Esophagus muscularis mucosa (tissue), 4 donors: Measurements from ENCODE around the gene EIF2B4. TPM values are rescaled to one million over a fixed set of nuclear protein-coding genes. Genes with fewer than 3 reads are reported as not detected.

ENCODE experiments used
- DNase-seq: peaks from one replicate; pipeline ENCODE4 v3.0.0-alpha.2; 2017; ENCODE audit errors: extremely low spot score
- H3K27ac ChIP-seq, 4 donors: fragments of 200-600 bp; sonication (generic); replicated peaks in 1 of 4; 1 replicate in 3 of 4; 2 replicates in 1 of 4; pipeline ENCODE4 v1.5.1; 2016 to 2019; ENCODE audit warnings: mild to moderate bottlenecking in 1 of 4
- H3K27me3 ChIP-seq, 4 donors: fragments of 200-600 bp; sonication (generic); one replicate each; pipeline versions ENCODE4 v1.5.1 to v1.6.0; 2016 to 2019
- H3K36me3 ChIP-seq, 4 donors: fragments of 200-600 bp; sonication (generic); one replicate each; pipeline ENCODE4 v1.5.1; 2016 to 2019
- H3K4me1 ChIP-seq, 4 donors: fragments of 200-600 bp; sonication (generic); one replicate each; pipeline ENCODE4 v1.5.1; 2016 to 2019
- H3K4me3 ChIP-seq, 4 donors: fragments of 200-600 bp; sonication (generic); 1 replicate in 2 of 4; 2 replicates in 2 of 4; pipeline ENCODE4 v1.5.1; 2016 to 2019; ENCODE audit warnings: mild to moderate bottlenecking in 4 of 4, moderate library complexity in 1 of 4
- H3K9me3 ChIP-seq, 4 donors: fragments of 200-600 bp; sonication (generic); 1 replicate in 3 of 4; 2 replicates in 1 of 4; pipeline ENCODE4 v1.5.1; 2016 to 2019
- EP300 ChIP-seq: sonication (generic); formaldehyde crosslinking; IDR thresholded peaks from one replicate; pipeline ENCODE4 v1.6.1; 2017; ENCODE audit warnings: antibody characterized with exemption
- POLR2A ChIP-seq: fragments of 450-650 bp; IDR thresholded peaks from one replicate; pipeline ENCODE4 v1.6.1; 2017; ENCODE audit warnings: antibody characterized with exemption, moderate library complexity, mild to moderate bottlenecking, low read depth
- POLR2AphosphoS5 ChIP-seq, 2 donors: sonication (generic); formaldehyde crosslinking; IDR thresholded peaks; one replicate each; pipeline ENCODE4 v1.6.1; 2017; ENCODE audit warnings: antibody characterized with exemption in 2 of 2
- WGBS: methylation state at CpG from one replicate; pipeline ENCODE4 v1.1.5; 2018; 5-methylcytosine and 5-hydroxymethylcytosine counted together
- intact Hi-C: fragments of 100-400 bp; cut with DNase I; formaldehyde crosslinking; loops from one replicate; pipeline ENCODE4 v1.15.1; 2023
- total RNA-seq, 4 donors: library from RNA; depleted of rRNA; stranded (reverse); fragments of >200 nt; gene quantifications; one replicate each; pipeline versions ENCODE4 v1.1.0 to v1.2.1, GENCODE V29; 2016
- TF ChIP-seq, protein P1 (sequence below), 3 experiments: fragments of 200-600 bp in 2 of 3; fragments of 450-650 bp in 1 of 3; sonication (generic) in 2 of 3; IDR thresholded peaks; one replicate each; pipeline ENCODE4 v1.5.1; 2017 to 2019; ENCODE audit warnings: antibody characterized with exemption in 3 of 3, mild to moderate bottlenecking in 2 of 3, moderate library complexity in 1 of 3

Gene EIF2B4
- total RNA-seq: 10 to 100 TPM; 39.0 to 50.1 (median 44.9) TPM

DNA sequence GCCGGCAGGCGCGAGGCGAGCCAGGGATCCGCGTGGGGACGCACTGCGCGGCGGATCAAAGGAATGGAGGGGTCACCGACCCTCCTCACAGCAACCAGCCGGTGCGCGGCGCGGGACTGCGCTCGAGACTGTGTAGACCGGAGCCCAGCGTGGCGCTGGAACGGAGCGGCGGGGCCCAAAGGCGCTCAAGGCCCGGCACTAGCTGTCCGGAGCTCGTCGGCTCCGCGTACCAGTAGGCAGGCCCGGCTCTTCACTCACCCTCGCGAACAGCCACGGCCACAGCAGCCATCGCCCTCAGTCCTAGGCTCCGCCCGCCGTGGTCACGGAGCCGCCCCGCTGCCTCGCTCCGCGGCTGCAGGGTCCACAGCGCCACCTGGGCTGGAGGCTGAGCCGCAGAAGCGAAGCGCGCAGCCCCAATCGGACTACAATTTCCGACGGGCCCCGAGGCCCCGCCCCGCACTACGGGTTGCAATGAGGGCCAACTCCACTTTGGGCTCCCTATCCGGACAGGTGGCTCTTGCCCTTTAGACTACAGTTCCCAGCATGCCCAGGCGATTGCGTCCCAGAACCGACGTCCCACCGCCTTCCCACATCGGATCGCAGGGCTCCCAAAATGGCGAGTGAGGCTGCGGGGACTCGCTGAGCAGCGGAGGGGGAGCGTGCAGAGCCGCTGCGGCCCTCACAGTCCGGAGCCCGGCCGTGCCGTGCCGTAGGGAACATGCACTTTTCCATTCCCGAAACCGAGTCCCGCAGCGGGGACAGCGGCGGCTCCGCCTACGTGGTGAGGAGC, at the start of gene EIF2B4, which contains the start of gene SNX17:
TSS of gene EIF2B4 (minus strand) at position 313 of the 790 bp plus-strand sequence. CDS start at position 289, 24 bp downstream.
TSS of gene SNX17 (plus strand) at position 591 of the 790 bp plus-strand sequence. CDS start at position 719, 128 bp downstream.
- intact Hi-C loops: loop anchor here (5.0 to 10.0 kb wide), 3 partner anchors 37 to 155 kb away; partner anchors contain the start of genes ATRAID, CAD, MPV17 and PPM1G
- Histone ChIP-seq H3K27me3 (no peaks in the 10 kb centered on the region), H3K27ac (peak within 1 kb of the TSS; percentile 88 to 99 (median 95)), H3K9me3 (no peaks in the 10 kb centered on the region), H3K36me3 (peaks cover 50 to 69% (median 65%) of the 10 kb centered on the region in 4 donors), H3K4me1 (peaks cover 28 to 46% (median 38%) of the 10 kb centered on the region in 4 donors), H3K4me3 (peak within 1 kb of the TSS; percentile 86 to 94 (median 89))
- TF ChIP-seq POLR2AphosphoS5 (IDR thresholded peaks at IDR 0.05): peak; percentile 91 to 99
- TF ChIP-seq EP300: no peak
- peak; percentile 34 for TF ChIP-seq POLR2A
- TF ChIP-seq, protein P1, sequence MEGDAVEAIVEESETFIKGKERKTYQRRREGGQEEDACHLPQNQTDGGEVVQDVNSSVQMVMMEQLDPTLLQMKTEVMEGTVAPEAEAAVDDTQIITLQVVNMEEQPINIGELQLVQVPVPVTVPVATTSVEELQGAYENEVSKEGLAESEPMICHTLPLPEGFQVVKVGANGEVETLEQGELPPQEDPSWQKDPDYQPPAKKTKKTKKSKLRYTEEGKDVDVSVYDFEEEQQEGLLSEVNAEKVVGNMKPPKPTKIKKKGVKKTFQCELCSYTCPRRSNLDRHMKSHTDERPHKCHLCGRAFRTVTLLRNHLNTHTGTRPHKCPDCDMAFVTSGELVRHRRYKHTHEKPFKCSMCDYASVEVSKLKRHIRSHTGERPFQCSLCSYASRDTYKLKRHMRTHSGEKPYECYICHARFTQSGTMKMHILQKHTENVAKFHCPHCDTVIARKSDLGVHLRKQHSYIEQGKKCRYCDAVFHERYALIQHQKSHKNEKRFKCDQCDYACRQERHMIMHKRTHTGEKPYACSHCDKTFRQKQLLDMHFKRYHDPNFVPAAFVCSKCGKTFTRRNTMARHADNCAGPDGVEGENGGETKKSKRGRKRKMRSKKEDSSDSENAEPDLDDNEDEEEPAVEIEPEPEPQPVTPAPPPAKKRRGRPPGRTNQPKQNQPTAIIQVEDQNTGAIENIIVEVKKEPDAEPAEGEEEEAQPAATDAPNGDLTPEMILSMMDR (IDR thresholded peaks at IDR 0.05): peak; percentile 69 to 81 (median 73)
- 0% methylated on average over 14 of the region's 85 CpGs for WGBS
- peak; percentile 100 for DNase-seq

DNA sequence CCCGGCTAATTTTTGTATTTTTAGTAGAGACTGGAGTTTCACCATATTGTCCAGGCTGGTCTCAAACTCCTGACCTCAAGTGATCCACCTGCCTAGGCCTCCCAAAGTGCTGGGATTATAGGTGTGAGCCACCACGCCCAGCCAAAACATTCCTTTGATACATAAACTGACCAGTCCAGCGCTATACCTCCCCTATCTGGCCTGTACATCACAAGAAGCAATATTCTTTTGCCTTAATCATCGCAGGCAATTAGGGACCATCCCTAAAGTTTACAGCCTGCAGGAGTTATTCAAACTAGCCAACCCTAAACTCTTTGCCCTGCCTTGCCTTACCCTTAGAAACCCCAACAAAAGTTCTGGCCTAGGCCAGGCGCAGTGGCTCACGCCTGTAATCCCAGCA, 46.0 kb upstream of the EIF2B4 start:
- intact Hi-C loops: no loop called here
- DNase-seq: no peak
- Histone ChIP-seq H3K27me3 (no peaks in the 10 kb centered on the region), H3K4me3 (no peak overlapping the region), H3K36me3 (no peaks in the 10 kb centered on the region), H3K4me1 (no peaks in the 10 kb centered on the region), H3K9me3 (no peaks in the 10 kb centered on the region), H3K27ac (no peak overlapping the region)
- WGBS: 94% methylated on average over 6 of the region's 6 CpGs
- TF ChIP-seq, protein P1 (IDR thresholded peaks at IDR 0.05): no peak
- TF ChIP-seq POLR2AphosphoS5 (IDR thresholded peaks at IDR 0.05) (no peak), EP300 (no peak), POLR2A (no peak)

DNA sequence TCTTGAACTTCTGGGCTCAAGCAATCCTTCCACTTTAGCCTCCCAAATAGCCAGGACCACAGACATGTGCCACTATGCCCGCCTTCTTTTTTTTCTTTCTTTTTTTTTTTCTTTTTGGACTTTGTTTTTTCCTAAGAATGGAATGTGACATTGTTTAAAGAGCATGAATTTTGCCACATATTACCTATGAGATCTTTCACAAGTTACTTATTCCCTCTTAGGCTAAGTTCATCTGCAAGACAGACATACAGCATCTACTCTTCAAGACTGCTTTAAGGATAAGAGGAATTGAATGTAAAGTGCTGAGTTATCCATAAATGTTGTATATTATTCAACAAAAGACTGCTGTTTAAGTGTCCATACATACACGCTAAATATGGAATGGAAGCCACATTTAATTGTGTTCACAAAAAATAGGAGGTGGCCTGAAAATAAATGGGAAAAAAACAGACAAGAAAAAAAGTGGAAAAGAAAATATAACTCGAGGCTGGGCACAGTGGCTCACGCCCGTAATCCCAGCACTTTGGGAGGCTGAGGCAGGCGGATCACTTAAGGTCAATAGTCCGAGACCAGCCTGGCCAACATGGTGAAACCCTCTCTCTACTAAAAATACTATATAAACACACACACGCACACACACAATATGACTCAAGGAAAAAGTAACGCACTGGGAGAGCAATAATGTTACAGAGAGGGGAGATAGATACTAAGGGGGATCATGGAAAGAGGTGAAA, 42.4 kb upstream of the EIF2B4 start:
- intact Hi-C loops: no loop called here
- H3K4me1 ChIP-seq: peaks cover 16 to 20% (median 18%) of the 10 kb centered on the region in 4 donors
- H3K4me3 ChIP-seq: no peak overlapping the region
- no peak for DNase-seq
- WGBS: 82% methylated on average over 9 of the region's 9 CpGs
- TF ChIP-seq POLR2A (no peak), POLR2AphosphoS5 (IDR thresholded peaks at IDR 0.05) (no peak)
- H3K9me3 ChIP-seq: no peaks in the 10 kb centered on the region
- H3K27ac ChIP-seq: no peak overlapping the region
- H3K27me3 ChIP-seq: no peaks in the 10 kb centered on the region
- H3K36me3 ChIP-seq: no peaks in the 10 kb centered on the region

DNA sequence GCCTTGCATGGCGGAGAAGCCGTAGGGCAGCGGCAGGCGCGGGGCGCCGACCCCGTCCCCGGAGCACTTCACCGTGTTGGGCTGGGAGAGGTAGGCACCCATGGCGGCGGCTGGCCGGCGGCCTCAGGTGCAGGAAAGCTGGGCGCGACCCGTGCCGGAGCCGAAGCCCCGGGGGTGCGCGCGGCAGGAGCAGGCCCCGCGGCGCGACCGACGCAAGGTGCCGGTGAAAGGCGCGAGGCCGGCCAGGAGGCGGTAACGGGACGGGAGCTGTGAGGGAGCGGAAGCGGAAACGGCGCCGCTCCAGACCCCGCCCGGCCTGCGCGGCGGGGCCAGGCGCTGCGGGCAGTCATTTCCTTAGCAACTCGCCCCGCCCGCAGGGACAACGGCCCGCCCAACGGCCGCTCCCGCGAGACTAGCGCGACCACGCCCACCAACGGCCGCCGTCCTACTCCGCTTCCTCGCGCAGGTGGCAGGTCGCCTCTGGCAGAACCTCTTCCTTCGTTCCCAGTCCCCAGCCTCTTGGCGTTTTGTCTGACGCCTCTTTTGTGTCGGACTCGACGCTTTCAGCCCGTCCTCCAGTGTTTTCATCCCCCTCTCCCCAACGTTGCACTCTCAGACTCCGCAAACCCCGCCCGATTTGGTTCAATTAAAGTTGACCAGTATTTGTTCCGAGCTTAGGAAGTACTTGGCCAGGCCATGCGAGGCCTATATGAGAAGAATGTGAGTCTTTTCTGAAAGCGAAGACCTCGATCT, 39.4 kb upstream of the EIF2B4 start, which contains the start of gene PPM1G:
TSS of gene PPM1G (minus strand) at position 271 of the 753 bp plus-strand sequence. CDS start at position 102, 169 bp downstream.
- H3K9me3 ChIP-seq: no peaks in the 10 kb centered on the region
- WGBS: under 1% methylated on average over 18 of the region's 82 CpGs
- peaks cover 0 to 5% (median 4%) of the 10 kb centered on the region in 4 donors for H3K36me3 ChIP-seq
- H3K27ac ChIP-seq: peak within 1 kb of the TSS; percentile 84 to 91 (median 87)
- intact Hi-C loops: loop anchor here (2.0 to 5.0 kb wide), 2 partner anchors 19 to 37 kb away; partner anchors contain the start of genes EIF2B4, NRBP1 and SNX17
- H3K4me1 ChIP-seq: peaks cover 24 to 35% (median 29%) of the 10 kb centered on the region in 4 donors
- DNase-seq: peak; percentile 96
- H3K4me3 ChIP-seq: peak within 1 kb of the TSS; percentile 71 to 100 (median 91)
- TF ChIP-seq EP300 (no peak), POLR2AphosphoS5 (IDR thresholded peaks at IDR 0.05) (peak; percentile 84 to 85)
- TF ChIP-seq, protein P1 (IDR thresholded peaks at IDR 0.05): peak in 1 of 3 experiments; percentile 4
- no peaks in the 10 kb centered on the region for H3K27me3 ChIP-seq
